Endothelial cell of umbilical vein (primary cell): ENCODE measurements around the gene SDR9C7. TPM values are rescaled to one million over a fixed set of nuclear protein-coding genes. Genes with fewer than 3 reads are reported as not detected.

Experiments
- BruUV-seq: library from RNA; stranded (reverse); fragments of 400-500 nt; replicated peaks from 2 replicates; lab custom pipeline; 2021; lab: Mats Ljungman, UMichigan
- CTCF ChIA-PET: fragments of 300-600, 350-600 bp; sonication (Branson Sonifier 250); formaldehyde crosslinking; loops from one replicate; lab custom pipeline; 2021; ENCODE audit warnings: antibody characterized with exemption, inconsistent platforms; lab: Charles Lee
- POLR2A ChIA-PET: fragments of 300-600, 350-600 bp; sonication (Branson Sonifier 250); formaldehyde crosslinking; loops from one replicate; lab custom pipeline; 2021; ENCODE audit warnings: antibody characterized with exemption, inconsistent platforms; lab: Charles Lee
- DNase-seq: peaks from one replicate; pipeline ENCODE4 v3.0.0-alpha.2; 2011; ENCODE audit warnings: low read depth, low spot score
- FAIRE-seq: peaks from 2 replicates; lab custom pipeline; 2011; peaks lifted over from hg19 to GRCh38; lab: Jason Lieb, UNC
- H2AFZ ChIP-seq: 2 replicates; pipeline ENCODE4 v1.6.0; 2012; ENCODE audit warnings: low read depth, low read length, control low read depth, inconsistent platforms
- H3K27ac ChIP-seq: 2 replicates; pipeline ENCODE4 v1.5.1; 2011; ENCODE audit warnings: low read depth, mild to moderate bottlenecking, control low read depth, low read length, moderate library complexity; ENCODE audit not compliant: insufficient read depth
- H3K27me3 ChIP-seq, 2 experiments: 2 replicates each; pipeline versions ENCODE4 v1.6.0 to v1.6.1; 2011; ENCODE audit warnings: low read length in 2 of 2, mixed read lengths in 1 of 2; ENCODE audit not compliant: control insufficient read depth in 2 of 2, insufficient read depth in 2 of 2
- H3K36me3 ChIP-seq, 2 experiments: 2 replicates in 1 of 2; 3 replicates in 1 of 2; pipeline ENCODE4 v1.5.1; 2011; ENCODE audit warnings: low read length in 2 of 2, mild to moderate bottlenecking in 1 of 2, moderate library complexity in 1 of 2; ENCODE audit not compliant: control insufficient read depth in 2 of 2, insufficient read depth in 2 of 2; ENCODE audit errors: extremely low read depth in 1 of 2
- H3K4me1 ChIP-seq: 3 replicates; pipeline ENCODE4 v1.5.1; 2011; ENCODE audit warnings: mild to moderate bottlenecking, low read length; ENCODE audit not compliant: control insufficient read depth, insufficient read depth; ENCODE audit errors: extremely low read depth
- H3K4me2 ChIP-seq: 2 replicates; pipeline ENCODE4 v1.6.1; 2011; ENCODE audit warnings: low read length, control low read depth, mixed read lengths; ENCODE audit not compliant: insufficient read depth
- H3K4me3 ChIP-seq, 3 experiments: fragments of 200-600 bp in 1 of 3; sonication (generic), shearing (Covaris generic) in 1 of 3; replicated peaks in 1 of 3; 2 replicates each; pipeline ENCODE4 v1.5.1; 2011 to 2016; ENCODE audit warnings: control low read depth in 3 of 3, low read length in 3 of 3, mild to moderate bottlenecking in 2 of 3, inconsistent platforms in 1 of 3, low read depth in 1 of 3, moderate library complexity in 1 of 3; ENCODE audit not compliant: insufficient read depth in 1 of 3
- H3K79me2 ChIP-seq: 2 replicates; pipeline ENCODE4 v1.6.0; 2012; ENCODE audit warnings: low read length, inconsistent platforms; ENCODE audit not compliant: control insufficient read depth, insufficient read depth
- H3K9ac ChIP-seq: replicated peaks from 2 replicates; pipeline ENCODE3; 2011; ENCODE audit warnings: low read length, control low read depth; ENCODE audit not compliant: insufficient read depth; ENCODE audit errors: extremely low read depth
- H3K9me1 ChIP-seq: replicated peaks from 3 replicates; pipeline ENCODE4 v1.6.0; 2011; ENCODE audit warnings: mild to moderate bottlenecking, low read length; ENCODE audit not compliant: control insufficient read depth, insufficient read depth; ENCODE audit errors: extremely low read depth
- H3K9me3 ChIP-seq: replicated peaks from 2 replicates; pipeline ENCODE4 v1.5.1; 2012; ENCODE audit warnings: low read length, inconsistent platforms; ENCODE audit not compliant: control insufficient read depth, insufficient read depth
- H4K20me1 ChIP-seq: replicated peaks from 2 replicates; pipeline ENCODE3; 2011; ENCODE audit warnings: mild to moderate bottlenecking, low read length; ENCODE audit not compliant: control insufficient read depth, insufficient read depth; ENCODE audit errors: extremely low read depth
- CTCF ChIP-seq, 2 donors: IDR thresholded peaks; 1 replicate in 1 of 2; 2 replicates in 1 of 2; pipeline ENCODE4 v1.5.1; 2011; ENCODE audit warnings: low read length in 2 of 2, mild to moderate bottlenecking in 2 of 2, moderate library complexity in 2 of 2, control low read depth in 1 of 2, inconsistent platforms in 1 of 2, low read depth in 1 of 2; ENCODE audit not compliant: insufficient read depth in 1 of 2; ENCODE audit errors: extremely low read depth in 1 of 2
- EZH2 ChIP-seq: IDR thresholded peaks from 2 replicates; pipeline ENCODE4 v1.6.1; 2012; ENCODE audit warnings: borderline replicate concordance, low read depth, mild to moderate bottlenecking, moderate library complexity, low read length, inconsistent platforms; ENCODE audit not compliant: severe bottlenecking
- FOS ChIP-seq: IDR thresholded peaks from 2 replicates; pipeline ENCODE4 v1.6.1; 2011; ENCODE audit warnings: mild to moderate bottlenecking, low read length, moderate library complexity, borderline replicate concordance; ENCODE audit not compliant: insufficient read depth
- GATA2 ChIP-seq: IDR thresholded peaks from 2 replicates; pipeline ENCODE4 v1.7.0; 2011; ENCODE audit warnings: low read depth, mild to moderate bottlenecking, moderate library complexity, mixed read lengths, low read length; ENCODE audit not compliant: insufficient read length, insufficient read depth
- JUN ChIP-seq: IDR thresholded peaks from 2 replicates; pipeline ENCODE4 v1.6.1; 2011; ENCODE audit warnings: borderline replicate concordance, low read depth; ENCODE audit not compliant: insufficient read length, insufficient read depth
- MAX ChIP-seq: IDR thresholded peaks from 2 replicates; pipeline ENCODE4 v1.6.1; 2011; ENCODE audit not compliant: insufficient read depth, insufficient read length
- MYC ChIP-seq: IDR thresholded peaks from one replicate; pipeline ENCODE4 v1.6.1; 2011; ENCODE audit warnings: mild to moderate bottlenecking, low read depth, low read length
- POLR2A ChIP-seq: IDR thresholded peaks from 2 replicates; pipeline ENCODE4 v1.6.1; 2012; ENCODE audit warnings: low read depth, mild to moderate bottlenecking, control low read depth, low read length
- POLR2AphosphoS5 ChIP-seq: IDR thresholded peaks from 2 replicates; pipeline ENCODE4 v1.6.1; 2012; ENCODE audit warnings: low read depth, mild to moderate bottlenecking, control low read depth, low read length, moderate library complexity; ENCODE audit not compliant: insufficient read depth
- dilution Hi-C: fragments of 300-500 bp; cut with MboI; formaldehyde crosslinking; loops from one replicate; pipeline ENCODE4 v1.15.0; 2019; ENCODE audit warnings: low sequenced_read_pairs; ENCODE audit not compliant: extremely low pct_ligation_motif_present
- intact Hi-C: fragments of 100-400 bp; cut with micrococcal nuclease; formaldehyde crosslinking; loops from one replicate; pipeline ENCODE4 v1.10.0; 2022
- polyA plus RNA-seq, 4 experiments: library from polyadenylated mRNA; depleted of rRNA in 3 of 4; stranded (reverse) in 3 of 4; unstranded in 1 of 4; fragments of >200 nt; gene quantifications; 2 replicates each; pipeline versions ENCODE4 v1.2.1 to v1.2.3, GENCODE V29; 2011 to 2012; ENCODE audit warnings: missing spikeins in 1 of 4
- total RNA-seq: library from RNA; stranded (reverse); gene quantifications from 2 replicates; pipeline ENCODE4 v1.2.3, GENCODE V29; 2021

Gene SDR9C7
- total and polyA plus RNA-seq, 2 donors (not counting 3 experiments of a cell fraction or from before 2014, with no cell fraction given) = not detected

DNA sequence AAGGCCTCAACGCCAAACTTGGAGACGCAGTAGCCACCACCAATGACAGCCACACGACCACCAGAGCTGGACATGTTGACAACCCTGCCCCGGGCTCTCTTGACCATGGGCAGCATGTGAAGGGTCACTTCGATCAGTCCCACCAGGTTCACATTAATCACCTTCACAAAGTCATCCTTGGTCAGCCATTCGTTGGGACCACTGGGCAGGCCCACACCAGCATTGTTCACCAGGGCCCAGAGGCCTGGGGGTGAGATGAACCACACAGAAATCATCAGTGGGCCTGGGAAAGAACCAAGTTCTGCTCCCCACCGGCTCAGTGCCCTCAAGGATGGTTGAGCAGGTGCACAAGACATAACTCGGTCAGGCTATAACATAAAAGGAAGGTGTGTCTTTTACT is 4.0 kb downstream of the SDR9C7 start:
- Histone ChIP-seq H3K27ac (no peak overlapping the region), H3K27me3 (peaks cover 3 to 5% of the 10 kb centered on the region in 2 experiments), H2AFZ (no peak overlapping the region), H3K9me1 (no peaks in the 10 kb centered on the region), H3K4me1 (no peaks in the 10 kb centered on the region), H4K20me1 (no peaks in the 10 kb centered on the region), H3K4me3 (no peak overlapping the region), H3K79me2 (no peaks in the 10 kb centered on the region), H3K36me3 (no peaks in the 10 kb centered on the region), H3K9ac (no peak overlapping the region), H3K4me2 (no peak overlapping the region), H3K9me3 (no peaks in the 10 kb centered on the region)
- TF ChIP-seq CTCF (IDR thresholded peaks at IDR 0.05; ENCODE audit: extremely low read depth in 1 of 2, insufficient read depth in 1 of 2, low read depth in 1 of 2, low read length in 2 of 2) = no peak
- no peak for TF ChIP-seq JUN
- no peak for TF ChIP-seq GATA2
- no peak for TF ChIP-seq EZH2
- no peak for TF ChIP-seq MYC
- no peak for TF ChIP-seq POLR2A
- no peak for TF ChIP-seq FOS
- TF ChIP-seq POLR2AphosphoS5 = no peak
- TF ChIP-seq MAX = no peak
- CTCF ChIA-PET = no interaction called here
- intact Hi-C loops (no loop called here), dilution Hi-C loops (no loop called here)
- DNase-seq (no peak), FAIRE-seq (no peak)
- BruUV-seq = no TSS peak
- POLR2A ChIA-PET = no interaction called here
